Activated T-cell treated with anti-CD3 and anti-CD28 coated beads for 24 hours (primary cell): ENCODE results near the gene CFAP57.

Experiments used
- DNase-seq: peaks from one replicate; pipeline ENCODE4 v3.0.0-alpha.2; 2020; ENCODE audit warnings: low read depth

CFAP57 gene

DNA sequence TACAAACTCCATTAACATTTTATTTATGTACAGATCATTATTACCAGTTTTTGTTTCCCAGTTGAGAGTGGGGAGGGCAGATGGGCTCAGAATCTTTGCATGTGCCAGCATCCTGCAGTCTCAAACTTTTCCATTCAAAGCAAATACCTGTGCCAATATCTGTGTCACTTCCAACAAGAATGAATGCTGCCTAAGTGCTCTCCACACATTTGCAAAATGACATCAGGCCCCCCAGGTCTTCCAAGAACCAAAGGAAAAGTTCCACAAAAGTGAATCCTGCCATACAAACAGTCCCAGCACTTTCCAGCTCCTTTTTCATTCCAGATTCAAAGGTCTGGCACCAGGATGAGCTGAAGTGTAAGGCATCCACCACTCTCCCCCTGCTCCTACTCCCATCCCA is 127.0 kb downstream of the CFAP57 start:
- no peak for DNase-seq

DNA sequence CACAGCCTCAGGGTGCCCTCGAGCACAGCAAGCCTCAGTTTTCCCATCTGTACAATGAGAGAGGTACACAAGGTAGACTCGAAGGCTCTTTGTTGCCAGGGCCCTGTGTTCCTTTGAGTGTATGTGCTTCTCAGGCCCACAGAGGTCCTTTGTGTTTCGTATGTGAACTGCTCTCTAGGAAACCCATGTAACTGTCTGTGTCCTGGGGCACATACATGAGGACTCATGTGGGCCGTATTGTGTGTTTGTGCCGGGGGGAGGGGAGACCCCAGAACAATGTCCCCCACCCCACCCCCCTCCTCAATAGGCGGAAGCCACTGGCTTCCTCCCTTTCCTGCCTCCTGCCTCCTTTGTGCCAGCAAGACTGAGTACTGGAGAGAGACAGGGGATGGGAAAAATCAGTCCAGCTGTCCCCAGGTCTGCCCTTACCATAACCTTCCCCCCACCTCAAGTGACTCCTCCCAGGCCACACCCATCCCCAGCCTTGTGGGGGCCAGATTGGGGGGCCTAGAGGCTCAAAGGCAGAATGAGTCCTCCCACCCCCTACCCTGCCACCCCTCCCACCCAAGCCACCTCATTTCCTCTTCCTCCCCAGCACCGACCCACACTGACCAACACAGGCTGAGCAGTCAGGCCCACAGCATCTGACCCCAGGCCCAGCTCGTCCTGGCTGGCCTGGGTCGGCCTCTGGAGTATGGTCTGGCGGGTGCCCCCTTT is 128.4 kb downstream of the CFAP57 start, which contains the start of gene TIE1:
Gene TIE1 (plus strand): TSS at position 605 of the 717 bp plus-strand sequence. CDS start 90 bp downstream, at position 695.
- no peak for DNase-seq

DNA sequence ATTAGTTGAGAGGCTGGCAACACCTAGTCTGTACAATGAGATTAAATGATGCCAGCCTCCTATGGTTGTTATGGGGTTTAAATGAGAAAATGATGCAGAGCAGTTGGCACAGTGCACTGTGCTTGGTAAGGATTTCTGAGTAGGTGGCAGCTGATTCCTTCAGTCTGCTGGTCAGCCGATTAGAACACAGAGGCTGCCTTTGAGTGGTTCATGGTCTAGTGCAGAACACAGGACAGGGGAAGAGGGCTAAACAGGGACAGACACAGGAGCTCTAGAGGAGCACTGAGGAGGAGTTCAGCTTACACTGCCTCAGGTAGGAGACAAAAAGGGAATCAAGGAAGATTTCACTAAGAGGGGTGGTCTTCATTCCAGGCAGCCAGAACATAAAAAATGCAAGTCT is 130.1 kb downstream of the CFAP57 start:
- no peak for DNase-seq

DNA sequence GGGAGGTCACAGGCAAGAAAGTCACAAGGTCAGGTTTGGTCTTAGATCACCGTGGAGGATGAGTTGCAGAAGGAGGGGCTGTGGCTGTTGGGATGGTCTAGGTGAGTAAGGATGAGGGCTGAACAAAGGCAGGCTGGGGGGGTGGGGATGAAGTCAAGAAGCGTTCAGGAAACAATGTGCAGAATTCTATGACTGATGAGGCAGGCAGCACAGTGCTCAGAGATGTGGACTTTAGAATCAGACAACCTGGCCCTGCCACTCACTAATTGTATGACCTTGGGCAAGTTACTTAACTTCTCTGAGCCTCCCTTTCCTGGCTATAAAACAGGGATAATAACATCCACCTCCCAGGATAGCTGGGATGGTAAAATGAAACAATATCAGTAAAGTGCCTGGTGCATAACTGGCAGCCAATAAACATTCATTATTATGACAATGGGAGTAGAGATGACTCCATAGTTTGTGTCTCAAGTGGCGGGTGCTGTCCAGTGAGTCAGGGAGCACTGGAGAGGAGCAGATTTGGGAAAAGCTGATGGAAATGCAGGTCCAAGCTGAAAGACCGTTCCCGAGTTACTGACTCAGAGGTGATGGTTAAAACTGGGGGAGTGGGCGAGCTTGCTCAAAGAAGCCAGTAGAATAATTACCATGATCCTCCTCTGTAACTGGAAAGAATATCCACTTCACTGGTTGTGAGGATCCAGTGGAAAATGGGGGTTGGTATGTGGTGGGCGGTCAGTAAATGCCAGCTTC is 130.8 kb downstream of the CFAP57 start:
- DNase-seq, result no peak

DNA sequence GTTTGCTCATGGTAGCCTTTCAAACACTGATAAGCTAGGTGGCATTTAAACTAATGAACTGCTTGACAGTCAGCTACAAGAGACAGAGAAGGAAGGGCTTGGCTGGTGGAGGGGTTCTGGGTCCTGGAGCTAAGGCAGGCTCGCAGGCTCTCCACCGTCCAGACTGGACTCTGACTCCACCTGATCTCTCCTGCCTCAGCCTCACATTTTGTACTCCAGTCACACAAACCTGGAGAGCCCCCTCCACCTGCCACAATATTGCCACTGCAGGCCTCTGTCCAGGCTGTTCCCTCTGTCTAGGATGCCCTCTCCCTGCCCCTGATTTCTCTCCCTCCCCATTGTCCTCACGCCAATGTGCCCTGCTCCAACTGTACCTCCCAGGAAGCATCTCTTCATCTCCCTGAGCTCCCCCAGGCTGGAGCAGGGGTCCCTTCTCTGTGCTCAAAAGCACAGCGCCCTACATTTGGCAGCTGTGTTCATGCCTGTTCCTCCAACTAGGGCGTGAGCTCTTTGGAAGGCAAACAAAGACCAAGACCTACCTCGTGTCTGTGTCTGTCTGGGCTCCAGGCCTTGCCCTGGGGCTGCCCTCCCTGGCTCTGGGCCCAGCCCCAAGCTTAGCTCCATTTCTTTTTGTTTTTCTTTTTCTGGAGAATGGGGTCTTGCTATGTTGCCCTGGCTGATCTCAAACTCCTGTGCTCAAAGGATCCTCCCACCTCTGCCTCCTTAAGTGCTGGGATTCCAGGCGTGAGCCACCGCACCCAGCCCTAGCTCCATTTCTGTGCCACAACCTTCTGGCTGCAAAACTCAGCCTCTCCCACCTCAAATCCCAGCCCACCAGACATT is 131.6 kb downstream of the CFAP57 start:
- DNase-seq, result no peak
